Measurements from ENCODE around the gene IFIT3. TPM values are rescaled to one million over a fixed set of nuclear protein-coding genes. Genes with fewer than 3 reads are reported as not detected.
A peak's percentile ranks its signal among the peaks of the same experiment; 100 is the strongest.

The IFIT3 gene
- total and polyA plus RNA-seq, 9 of the 15 experiments (the other 6 are each of a cell fraction or from before 2014, with no cell fraction given): 0.23 to 2.2 (median 0.77) TPM

- TF ChIP-seq GMEB1 (CRISPR knock-in tag; IDR thresholded peaks at IDR 0.05) (no peak), TEAD1 (CRISPR knock-in tag; IDR thresholded peaks at IDR 0.05) (peak in 1 of 2 experiments; percentile 56; a peak in 1 of 4 replicates), FOSL1 (tag; conservative IDR thresholded peaks at IDR 0.05) (peak; percentile 53; the same call in 1 of the 2 replicates), CBX3 (IDR thresholded peaks at IDR 0.05; ENCODE audit: borderline replicate concordance in 1 of 2, low read length in 2 of 2) (no peak), ZFP30 (CRISPR knock-in tag; IDR thresholded peaks at IDR 0.05; ENCODE audit: borderline replicate concordance) (no peak), NFIC (IDR thresholded peaks at IDR 0.05) (no peak), ZNF644 (tag; IDR thresholded peaks at IDR 0.05; ENCODE audit: low read depth) (no peak), KAT2B (IDR thresholded peaks at IDR 0.05; ENCODE audit: low read depth, low read length) (no peak), XRCC4 (IDR thresholded peaks at IDR 0.05; ENCODE audit: extremely low read depth, insufficient read depth, insufficient read length) (no peak), KDM5B (IDR thresholded peaks at IDR 0.05; ENCODE audit: insufficient replicate concordance, low read depth, low read length) (no peak), MYNN (IDR thresholded peaks at IDR 0.05) (no peak), MYNN (CRISPR knock-in tag; IDR thresholded peaks at IDR 0.05) (no peak), ZNF707 (CRISPR knock-in tag; conservative IDR thresholded peaks at IDR 0.05) (no peak), POU5F1 (IDR thresholded peaks at IDR 0.05; ENCODE audit: borderline replicate concordance, low read depth, low read length, partially characterized antibody) (no peak), TAL1 (IDR thresholded peaks at IDR 0.05) (no peak), ZHX1 (conservative IDR thresholded peaks at IDR 0.05; ENCODE audit: low read length) (no peak), BHLHE40 (IDR thresholded peaks at IDR 0.05; ENCODE audit: low read length) (no peak), NR2C2 (CRISPR knock-in tag; IDR thresholded peaks at IDR 0.05) (no peak), NR2C2 (tag; IDR thresholded peaks at IDR 0.05) (peak; percentile 82)
- TF ChIP-seq, protein P1, sequence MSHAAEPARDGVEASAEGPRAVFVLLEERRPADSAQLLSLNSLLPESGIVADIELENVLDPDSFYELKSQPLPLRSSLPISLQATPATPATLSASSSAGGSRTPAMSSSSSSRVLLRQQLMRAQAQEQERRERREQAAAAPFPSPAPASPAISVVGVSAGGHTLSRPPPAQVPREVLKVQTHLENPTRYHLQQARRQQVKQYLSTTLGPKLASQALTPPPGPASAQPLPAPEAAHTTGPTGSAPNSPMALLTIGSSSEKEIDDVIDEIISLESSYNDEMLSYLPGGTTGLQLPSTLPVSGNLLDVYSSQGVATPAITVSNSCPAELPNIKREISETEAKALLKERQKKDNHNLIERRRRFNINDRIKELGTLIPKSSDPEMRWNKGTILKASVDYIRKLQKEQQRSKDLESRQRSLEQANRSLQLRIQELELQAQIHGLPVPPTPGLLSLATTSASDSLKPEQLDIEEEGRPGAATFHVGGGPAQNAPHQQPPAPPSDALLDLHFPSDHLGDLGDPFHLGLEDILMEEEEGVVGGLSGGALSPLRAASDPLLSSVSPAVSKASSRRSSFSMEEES (CRISPR knock-in tag; IDR thresholded peaks at IDR 0.05): no peak
- TF ChIP-seq, protein P2, sequence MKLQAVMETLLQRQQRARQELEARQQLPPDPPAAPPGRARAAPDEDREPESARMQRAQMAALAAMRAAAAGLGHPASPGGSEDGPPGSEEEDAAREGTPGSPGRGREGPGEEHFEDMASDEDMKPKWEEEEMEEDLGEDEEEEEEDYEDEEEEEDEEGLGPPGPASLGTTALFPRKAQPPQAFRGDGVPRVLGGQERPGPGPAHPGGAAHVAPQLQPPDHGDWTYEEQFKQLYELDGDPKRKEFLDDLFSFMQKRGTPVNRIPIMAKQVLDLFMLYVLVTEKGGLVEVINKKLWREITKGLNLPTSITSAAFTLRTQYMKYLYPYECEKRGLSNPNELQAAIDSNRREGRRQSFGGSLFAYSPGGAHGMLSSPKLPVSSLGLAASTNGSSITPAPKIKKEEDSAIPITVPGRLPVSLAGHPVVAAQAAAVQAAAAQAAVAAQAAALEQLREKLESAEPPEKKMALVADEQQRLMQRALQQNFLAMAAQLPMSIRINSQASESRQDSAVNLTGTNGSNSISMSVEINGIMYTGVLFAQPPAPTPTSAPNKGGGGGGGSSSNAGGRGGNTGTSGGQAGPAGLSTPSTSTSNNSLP (IDR thresholded peaks at IDR 0.05; ENCODE audit: borderline replicate concordance, low read depth, low read length): no peak
These were observed 27.7 kb downstream of the IFIT3 start (continued) for GRCh38 chr10:89355394-89355931.

All from K562 (cell line).